ENCODE data around the gene ID3. TPM values are rescaled to one million over a fixed set of nuclear protein-coding genes. Genes with fewer than 3 reads are reported as not detected.

Gene ID3
- total and polyA plus RNA-seq, 8 donors = 79.4 to 1,101 (median 129) TPM

DNA sequence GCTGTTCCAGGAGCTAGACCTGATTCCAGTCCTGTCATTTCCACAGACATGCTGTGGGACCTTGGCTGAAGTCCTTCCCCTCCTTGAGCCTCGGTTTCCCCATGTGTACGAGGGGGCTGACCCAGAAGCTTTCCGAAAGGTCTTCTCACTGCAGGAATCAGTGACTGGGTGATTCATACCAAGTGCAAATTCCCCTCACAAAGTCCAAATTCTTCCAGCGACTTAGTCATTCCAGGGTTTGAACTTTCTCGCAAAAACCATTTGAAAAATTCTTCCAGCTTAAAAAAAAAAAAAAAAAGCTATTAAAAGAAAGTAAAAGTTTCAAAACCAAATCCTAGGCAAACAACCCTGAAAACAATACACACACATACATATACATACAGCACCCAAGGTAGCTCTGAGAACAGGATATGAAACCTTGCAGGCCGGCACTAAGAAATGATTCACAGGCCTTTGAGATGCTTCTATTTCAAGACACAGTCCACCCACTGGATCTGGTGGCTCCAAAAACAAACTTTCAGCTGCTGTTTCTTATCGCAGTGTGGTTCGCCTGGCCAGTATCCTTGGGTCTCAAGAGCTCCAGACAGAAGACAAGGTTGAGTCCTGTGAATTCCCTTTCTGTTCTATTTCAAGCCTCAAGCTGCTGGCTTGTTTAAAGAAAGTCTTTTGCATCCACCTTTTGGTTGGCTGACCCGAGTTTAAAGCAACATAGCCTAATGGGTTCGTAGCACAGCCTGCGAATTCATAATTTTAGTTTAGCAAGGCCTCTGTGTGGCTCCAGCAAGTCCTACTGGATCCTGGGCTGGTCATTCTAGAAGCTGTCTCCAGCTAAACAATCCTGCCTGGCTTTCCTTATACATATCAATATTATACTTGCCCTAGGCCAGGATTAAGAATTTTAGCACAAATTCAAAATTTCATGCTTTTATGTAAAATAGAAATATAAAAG, 18.0 kb upstream of the ID3 start:
- Histone ChIP-seq H3K36me3 (no peaks in the 10 kb centered on the region), H3K4me1 (peaks cover 34 to 46% (median 37%) of the 10 kb centered on the region in 4 donors), H3K9me3 (no peaks in the 10 kb centered on the region), H3K27me3 (no peaks in the 10 kb centered on the region), H3K27ac (peak overlapping the region; percentile 37 to 85 (median 76)), H3K4me3 (no peak overlapping the region)
- intact Hi-C loops (cut with DNase I; ENCODE audit: low total_unique reads) = no loop called here
- WGBS, 5 donors = 19 to 29% (median 26%) methylated on average over 11 of the region's 11 CpGs
- TF ChIP-seq POLR2A (IDR thresholded peaks at IDR 0.05) (no peak), POLR2AphosphoS5 (IDR thresholded peaks at IDR 0.05) (no peak), EP300 (IDR thresholded peaks at IDR 0.05) (no peak)
- TF ChIP-seq, protein P1, sequence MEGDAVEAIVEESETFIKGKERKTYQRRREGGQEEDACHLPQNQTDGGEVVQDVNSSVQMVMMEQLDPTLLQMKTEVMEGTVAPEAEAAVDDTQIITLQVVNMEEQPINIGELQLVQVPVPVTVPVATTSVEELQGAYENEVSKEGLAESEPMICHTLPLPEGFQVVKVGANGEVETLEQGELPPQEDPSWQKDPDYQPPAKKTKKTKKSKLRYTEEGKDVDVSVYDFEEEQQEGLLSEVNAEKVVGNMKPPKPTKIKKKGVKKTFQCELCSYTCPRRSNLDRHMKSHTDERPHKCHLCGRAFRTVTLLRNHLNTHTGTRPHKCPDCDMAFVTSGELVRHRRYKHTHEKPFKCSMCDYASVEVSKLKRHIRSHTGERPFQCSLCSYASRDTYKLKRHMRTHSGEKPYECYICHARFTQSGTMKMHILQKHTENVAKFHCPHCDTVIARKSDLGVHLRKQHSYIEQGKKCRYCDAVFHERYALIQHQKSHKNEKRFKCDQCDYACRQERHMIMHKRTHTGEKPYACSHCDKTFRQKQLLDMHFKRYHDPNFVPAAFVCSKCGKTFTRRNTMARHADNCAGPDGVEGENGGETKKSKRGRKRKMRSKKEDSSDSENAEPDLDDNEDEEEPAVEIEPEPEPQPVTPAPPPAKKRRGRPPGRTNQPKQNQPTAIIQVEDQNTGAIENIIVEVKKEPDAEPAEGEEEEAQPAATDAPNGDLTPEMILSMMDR (IDR thresholded peaks at IDR 0.05) = no peak
- peak in 1 of 2 donors; percentile 68 for DNase-seq

- no peak for DNase-seq
- WGBS, 5 donors = 38 to 59% (median 47%) methylated on average over 7 of the region's 7 CpGs
- peak overlapping the region; percentile 1 to 85 (median 76) for H3K27ac ChIP-seq
- H3K36me3 ChIP-seq = no peaks in the 10 kb centered on the region
- peaks cover 34 to 46% (median 37%) of the 10 kb centered on the region in 4 donors for H3K4me1 ChIP-seq
- no peaks in the 10 kb centered on the region for H3K9me3 ChIP-seq
- intact Hi-C loops (cut with DNase I; ENCODE audit: low total_unique reads) = no loop called here
- TF ChIP-seq EP300 (IDR thresholded peaks at IDR 0.05) (no peak), POLR2A (IDR thresholded peaks at IDR 0.05) (no peak), POLR2AphosphoS5 (IDR thresholded peaks at IDR 0.05) (no peak)
- TF ChIP-seq, protein P1 (IDR thresholded peaks at IDR 0.05) = no peak
- H3K27me3 ChIP-seq = no peaks in the 10 kb centered on the region
- H3K4me3 ChIP-seq = no peak overlapping the region
Observed at GRCh38 chr1:23576338-23577055, 17.2 kb upstream of the ID3 start.

GRCh38 chr1:23575226-23575810, 16.0 kb upstream of the ID3 start:
- Histone ChIP-seq H3K36me3 (no peaks in the 10 kb centered on the region), H3K4me1 (peaks cover 34 to 43% (median 37%) of the 10 kb centered on the region in 4 donors), H3K4me3 (no peak overlapping the region), H3K9me3 (no peaks in the 10 kb centered on the region), H3K27me3 (no peaks in the 10 kb centered on the region), H3K27ac (peak overlapping the region; percentile 2 to 85 (median 76))
- 64 to 78% (median 69%) methylated on average over 5 of the region's 5 CpGs for WGBS, 5 donors
- intact Hi-C loops (cut with DNase I; ENCODE audit: low total_unique reads) = no loop called here
- TF ChIP-seq EP300 (IDR thresholded peaks at IDR 0.05) (no peak), POLR2A (IDR thresholded peaks at IDR 0.05) (no peak), POLR2AphosphoS5 (IDR thresholded peaks at IDR 0.05) (no peak)
- TF ChIP-seq, protein P1 (IDR thresholded peaks at IDR 0.05) = no peak
- peak in 1 of 2 donors; percentile 51 for DNase-seq

- H3K9me3 ChIP-seq = no peaks in the 10 kb centered on the region
- TF ChIP-seq, protein P1 (IDR thresholded peaks at IDR 0.05) = no peak
- TF ChIP-seq EP300 (IDR thresholded peaks at IDR 0.05) (no peak), POLR2AphosphoS5 (IDR thresholded peaks at IDR 0.05) (no peak), POLR2A (IDR thresholded peaks at IDR 0.05) (no peak)
- peaks cover 34 to 44% (median 38%) of the 10 kb centered on the region in 4 donors for H3K4me1 ChIP-seq
- intact Hi-C loops (cut with DNase I; ENCODE audit: low total_unique reads) = no loop called here
- H3K36me3 ChIP-seq = no peaks in the 10 kb centered on the region
- H3K27me3 ChIP-seq = peaks cover 0 to under 1% (median 0%) of the 10 kb centered on the region in 3 donors
- H3K4me3 ChIP-seq = no peak overlapping the region
- peak overlapping the region in 1 of 5 donors; percentile 16 for H3K27ac ChIP-seq
- DNase-seq = no peak
- WGBS, 5 donors = 85 to 91% (median 87%) methylated on average over 2 of the region's 2 CpGs
Observed at GRCh38 chr1:23574265-23574754, 15.0 kb upstream of the ID3 start.

All from stomach (tissue), 9 donors.